22Rv1 (cell line): ENCODE data around the gene TOP2B.

Experiments used
- ZFX ChIP-seq: fragments of 450-650 bp; IDR thresholded peaks from 2 replicates; pipeline ENCODE4 v1.6.1; 2017; ENCODE audit warnings: antibody characterized with exemption, borderline replicate concordance
- TF ChIP-seq, protein P1 (sequence below): fragments of 450-650 bp; IDR thresholded peaks from 2 replicates; pipeline ENCODE4 v1.5.1; 2017; ENCODE audit warnings: mild to moderate bottlenecking

GRCh38 chr3:25665315-25666280 is 891 bp upstream of the TOP2B start:
- TF ChIP-seq, protein P1, sequence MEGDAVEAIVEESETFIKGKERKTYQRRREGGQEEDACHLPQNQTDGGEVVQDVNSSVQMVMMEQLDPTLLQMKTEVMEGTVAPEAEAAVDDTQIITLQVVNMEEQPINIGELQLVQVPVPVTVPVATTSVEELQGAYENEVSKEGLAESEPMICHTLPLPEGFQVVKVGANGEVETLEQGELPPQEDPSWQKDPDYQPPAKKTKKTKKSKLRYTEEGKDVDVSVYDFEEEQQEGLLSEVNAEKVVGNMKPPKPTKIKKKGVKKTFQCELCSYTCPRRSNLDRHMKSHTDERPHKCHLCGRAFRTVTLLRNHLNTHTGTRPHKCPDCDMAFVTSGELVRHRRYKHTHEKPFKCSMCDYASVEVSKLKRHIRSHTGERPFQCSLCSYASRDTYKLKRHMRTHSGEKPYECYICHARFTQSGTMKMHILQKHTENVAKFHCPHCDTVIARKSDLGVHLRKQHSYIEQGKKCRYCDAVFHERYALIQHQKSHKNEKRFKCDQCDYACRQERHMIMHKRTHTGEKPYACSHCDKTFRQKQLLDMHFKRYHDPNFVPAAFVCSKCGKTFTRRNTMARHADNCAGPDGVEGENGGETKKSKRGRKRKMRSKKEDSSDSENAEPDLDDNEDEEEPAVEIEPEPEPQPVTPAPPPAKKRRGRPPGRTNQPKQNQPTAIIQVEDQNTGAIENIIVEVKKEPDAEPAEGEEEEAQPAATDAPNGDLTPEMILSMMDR = no peak
- no peak for TF ChIP-seq ZFX
